ENCODE measurements around the gene CPXM1.
A peak's percentile ranks its signal among the peaks of the same experiment; 100 is the strongest.

CPXM1 gene

GRCh38 chr20:2756056-2756611, 44.3 kb downstream of the CPXM1 start:
- Histone ChIP-seq H3K14ac (ENCODE audit: low read length in 2 of 2) (no peak overlapping the region), H2BK120ac (ENCODE audit: low read depth, low read length) (no peak overlapping the region), H2AK5ac (ENCODE audit: low read length, severe bottlenecking) (no peak overlapping the region), H3K4me1 (ENCODE audit: control insufficient read depth, insufficient read depth, low read depth, low read length) (peaks cover 12% of the 10 kb centered on the region), H4K8ac (ENCODE audit: low read length) (no peak overlapping the region), H3K79me1 (replicated peaks; ENCODE audit: low read length, poor library complexity, severe bottlenecking) (no peaks in the 10 kb centered on the region), H3K23ac (ENCODE audit: low read length in 2 of 2) (no peak overlapping the region), H2BK15ac (ENCODE audit: low read depth, poor library complexity, severe bottlenecking) (no peak overlapping the region), H3K4ac (ENCODE audit: low read depth in 1 of 2, low read length in 2 of 2) (no peak overlapping the region), H3K36me3 (ENCODE audit: control insufficient read depth in 1 of 2, insufficient read depth in 2 of 2, low read depth in 1 of 2, low read length in 2 of 2) (no peaks in the 10 kb centered on the region), H2AFZ (ENCODE audit: low read depth, low read length) (no peak overlapping the region), H3K27ac (ENCODE audit: low read length, poor library complexity, severe bottlenecking) (no peak overlapping the region), H3K27me3 (ENCODE audit: control insufficient read depth in 1 of 2, insufficient read depth in 1 of 2, low read length in 2 of 2) (peaks cover 74% of the 10 kb centered on the region in 2 experiments), H3K4me3 (ENCODE audit: insufficient read depth in 1 of 2, low read depth in 1 of 2, low read length in 2 of 2) (no peak overlapping the region), H3K4me2 (ENCODE audit: low read length, poor library complexity, severe bottlenecking) (no peak overlapping the region), H2BK5ac (ENCODE audit: low read depth, low read length, poor library complexity, severe bottlenecking) (no peak overlapping the region), H2BK12ac (ENCODE audit: low read length in 2 of 2) (no peak overlapping the region), H3K9me3 (ENCODE audit: control insufficient read depth, low read length) (no peaks in the 10 kb centered on the region), H3K9ac (ENCODE audit: low read length) (no peak overlapping the region), H3K18ac (ENCODE audit: low read depth in 1 of 2, low read length in 2 of 2) (no peak overlapping the region), H4K91ac (ENCODE audit: low read length) (no peak overlapping the region)
- DNase-seq = peak; percentile 58
- WGBS = 14% methylated on average over 5 of the region's 5 CpGs

- no peak overlapping the region for H3K4me3 ChIP-seq (ENCODE audit: insufficient read depth in 1 of 2, low read depth in 1 of 2, low read length in 2 of 2)
- H3K14ac ChIP-seq (ENCODE audit: low read length in 2 of 2) = no peak overlapping the region
- no peak overlapping the region for H2AK5ac ChIP-seq (ENCODE audit: low read length, severe bottlenecking)
- H3K4me2 ChIP-seq (ENCODE audit: low read length, poor library complexity, severe bottlenecking) = no peak overlapping the region
- H3K36me3 ChIP-seq (ENCODE audit: control insufficient read depth in 1 of 2, insufficient read depth in 2 of 2, low read depth in 1 of 2, low read length in 2 of 2) = no peaks in the 10 kb centered on the region
- no peak for DNase-seq
- no peaks in the 10 kb centered on the region for H3K79me1 ChIP-seq (replicated peaks; ENCODE audit: low read length, poor library complexity, severe bottlenecking)
- no peak overlapping the region for H2BK15ac ChIP-seq (ENCODE audit: low read depth, poor library complexity, severe bottlenecking)
- no peak overlapping the region for H3K23ac ChIP-seq (ENCODE audit: low read length in 2 of 2)
- H3K9me3 ChIP-seq (ENCODE audit: control insufficient read depth, low read length) = no peaks in the 10 kb centered on the region
- no peak overlapping the region for H4K91ac ChIP-seq (ENCODE audit: low read length)
- peaks cover 17% of the 10 kb centered on the region for H3K4me1 ChIP-seq (ENCODE audit: control insufficient read depth, insufficient read depth, low read depth, low read length)
- no peak overlapping the region for H4K8ac ChIP-seq (ENCODE audit: low read length)
- H3K27ac ChIP-seq (ENCODE audit: low read length, poor library complexity, severe bottlenecking) = no peak overlapping the region
- no peak overlapping the region for H3K9ac ChIP-seq (ENCODE audit: low read length)
- WGBS = 54% methylated on average over 16 of the region's 18 CpGs
- peaks cover 74 to 76% of the 10 kb centered on the region in 2 experiments for H3K27me3 ChIP-seq (ENCODE audit: control insufficient read depth in 1 of 2, insufficient read depth in 1 of 2, low read length in 2 of 2)
- H2BK12ac ChIP-seq (ENCODE audit: low read length in 2 of 2) = no peak overlapping the region
- no peak overlapping the region for H2BK5ac ChIP-seq (ENCODE audit: low read depth, low read length, poor library complexity, severe bottlenecking)
- H2BK120ac ChIP-seq (ENCODE audit: low read depth, low read length) = no peak overlapping the region
- H2AFZ ChIP-seq (ENCODE audit: low read depth, low read length) = no peak overlapping the region
- H3K18ac ChIP-seq (ENCODE audit: low read depth in 1 of 2, low read length in 2 of 2) = no peak overlapping the region
- H3K4ac ChIP-seq (ENCODE audit: low read depth in 1 of 2, low read length in 2 of 2) = no peak overlapping the region
These were observed 44.9 kb downstream of the CPXM1 start for GRCh38 chr20:2755451-2756055.

- peaks cover 75 to 87% of the 10 kb centered on the region in 2 experiments for H3K27me3 ChIP-seq (ENCODE audit: control insufficient read depth in 1 of 2, insufficient read depth in 1 of 2, low read length in 2 of 2)
- H3K4ac ChIP-seq (ENCODE audit: low read depth in 1 of 2, low read length in 2 of 2) = no peak overlapping the region
- no peak overlapping the region for H3K23ac ChIP-seq (ENCODE audit: low read length in 2 of 2)
- H2BK5ac ChIP-seq (ENCODE audit: low read depth, low read length, poor library complexity, severe bottlenecking) = no peak overlapping the region
- no peak overlapping the region for H2BK12ac ChIP-seq (ENCODE audit: low read length in 2 of 2)
- no peak overlapping the region for H4K91ac ChIP-seq (ENCODE audit: low read length)
- H3K9me3 ChIP-seq (ENCODE audit: control insufficient read depth, low read length) = no peaks in the 10 kb centered on the region
- no peak overlapping the region for H3K27ac ChIP-seq (ENCODE audit: low read length, poor library complexity, severe bottlenecking)
- no peak overlapping the region for H2AFZ ChIP-seq (ENCODE audit: low read depth, low read length)
- H3K36me3 ChIP-seq (ENCODE audit: control insufficient read depth in 1 of 2, insufficient read depth in 2 of 2, low read depth in 1 of 2, low read length in 2 of 2) = no peaks in the 10 kb centered on the region
- no peak overlapping the region for H3K14ac ChIP-seq (ENCODE audit: low read length in 2 of 2)
- peaks cover 22% of the 10 kb centered on the region for H3K4me1 ChIP-seq (ENCODE audit: control insufficient read depth, insufficient read depth, low read depth, low read length)
- no peak overlapping the region for H3K18ac ChIP-seq (ENCODE audit: low read depth in 1 of 2, low read length in 2 of 2)
- no peak overlapping the region for H2BK120ac ChIP-seq (ENCODE audit: low read depth, low read length)
- no peaks in the 10 kb centered on the region for H3K79me1 ChIP-seq (replicated peaks; ENCODE audit: low read length, poor library complexity, severe bottlenecking)
- no peak overlapping the region for H3K4me3 ChIP-seq (ENCODE audit: insufficient read depth in 1 of 2, low read depth in 1 of 2, low read length in 2 of 2)
- no peak overlapping the region for H3K9ac ChIP-seq (ENCODE audit: low read length)
- H4K8ac ChIP-seq (ENCODE audit: low read length) = no peak overlapping the region
- H2AK5ac ChIP-seq (ENCODE audit: low read length, severe bottlenecking) = no peak overlapping the region
- H3K4me2 ChIP-seq (ENCODE audit: low read length, poor library complexity, severe bottlenecking) = no peak overlapping the region
- H2BK15ac ChIP-seq (ENCODE audit: low read depth, poor library complexity, severe bottlenecking) = no peak overlapping the region
- 74% methylated on average over 2 of the region's 2 CpGs for WGBS
- DNase-seq = no peak
These were observed 46.0 kb downstream of the CPXM1 start for GRCh38 chr20:2754424-2754823.

- Histone ChIP-seq H3K27ac (ENCODE audit: low read length, poor library complexity, severe bottlenecking) (no peak overlapping the region), H4K91ac (ENCODE audit: low read length) (no peak overlapping the region), H3K4me2 (ENCODE audit: low read length, poor library complexity, severe bottlenecking) (no peak overlapping the region), H3K9me3 (ENCODE audit: control insufficient read depth, low read length) (no peaks in the 10 kb centered on the region), H4K8ac (ENCODE audit: low read length) (no peak overlapping the region), H3K27me3 (ENCODE audit: control insufficient read depth in 1 of 2, insufficient read depth in 1 of 2, low read length in 2 of 2) (peaks cover 75 to 87% of the 10 kb centered on the region in 2 experiments), H3K4me3 (ENCODE audit: insufficient read depth in 1 of 2, low read depth in 1 of 2, low read length in 2 of 2) (no peak overlapping the region), H2BK15ac (ENCODE audit: low read depth, poor library complexity, severe bottlenecking) (no peak overlapping the region), H2AFZ (ENCODE audit: low read depth, low read length) (no peak overlapping the region), H3K36me3 (ENCODE audit: control insufficient read depth in 1 of 2, insufficient read depth in 2 of 2, low read depth in 1 of 2, low read length in 2 of 2) (no peaks in the 10 kb centered on the region), H3K14ac (ENCODE audit: low read length in 2 of 2) (no peak overlapping the region), H2BK120ac (ENCODE audit: low read depth, low read length) (no peak overlapping the region), H3K79me1 (replicated peaks; ENCODE audit: low read length, poor library complexity, severe bottlenecking) (no peaks in the 10 kb centered on the region), H3K4ac (ENCODE audit: low read depth in 1 of 2, low read length in 2 of 2) (no peak overlapping the region), H3K9ac (ENCODE audit: low read length) (no peak overlapping the region), H2BK12ac (ENCODE audit: low read length in 2 of 2) (no peak overlapping the region), H3K23ac (ENCODE audit: low read length in 2 of 2) (no peak overlapping the region), H3K18ac (ENCODE audit: low read depth in 1 of 2, low read length in 2 of 2) (no peak overlapping the region), H3K4me1 (ENCODE audit: control insufficient read depth, insufficient read depth, low read depth, low read length) (peaks cover 22% of the 10 kb centered on the region), H2AK5ac (ENCODE audit: low read length, severe bottlenecking) (no peak overlapping the region), H2BK5ac (ENCODE audit: low read depth, low read length, poor library complexity, severe bottlenecking) (no peak overlapping the region)
- no peak for DNase-seq
- WGBS = 81% methylated on average over 6 of the region's 6 CpGs
These were observed 46.9 kb downstream of the CPXM1 start for GRCh38 chr20:2753461-2754040.

Measured in mesenchymal stem cell (in vitro differentiated cells and primary cell).